ENCODE measurements around the gene MC3R.

The MC3R gene

GRCh38 chr20:56222201-56222600, 26.3 kb upstream of the MC3R start:
- no peak for DNase-seq (ENCODE audit: extremely low spot score)
- ChIA-PET POLR2A (no interaction called here), CTCF (no interaction called here)

DNA sequence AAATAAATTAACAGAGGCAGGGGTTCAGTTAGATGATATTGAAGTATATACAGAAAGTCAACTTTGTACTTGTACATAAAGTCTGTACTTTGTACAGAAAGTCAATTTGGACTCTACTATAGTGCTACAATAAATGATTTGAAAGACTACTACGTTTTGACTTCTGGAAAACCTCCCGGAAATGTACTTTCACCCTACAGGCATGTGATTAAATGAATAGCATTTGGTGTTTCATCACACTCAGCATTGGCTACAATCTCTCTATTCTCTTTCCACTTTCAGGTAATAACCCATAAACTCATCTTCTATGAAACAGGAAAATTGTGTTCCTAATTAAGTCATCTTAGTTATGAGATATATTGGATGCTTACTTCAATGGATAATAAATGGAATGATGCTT, 25.6 kb upstream of the MC3R start:
- no peak for DNase-seq (ENCODE audit: extremely low spot score)
- TF ChIP-seq, protein P1, sequence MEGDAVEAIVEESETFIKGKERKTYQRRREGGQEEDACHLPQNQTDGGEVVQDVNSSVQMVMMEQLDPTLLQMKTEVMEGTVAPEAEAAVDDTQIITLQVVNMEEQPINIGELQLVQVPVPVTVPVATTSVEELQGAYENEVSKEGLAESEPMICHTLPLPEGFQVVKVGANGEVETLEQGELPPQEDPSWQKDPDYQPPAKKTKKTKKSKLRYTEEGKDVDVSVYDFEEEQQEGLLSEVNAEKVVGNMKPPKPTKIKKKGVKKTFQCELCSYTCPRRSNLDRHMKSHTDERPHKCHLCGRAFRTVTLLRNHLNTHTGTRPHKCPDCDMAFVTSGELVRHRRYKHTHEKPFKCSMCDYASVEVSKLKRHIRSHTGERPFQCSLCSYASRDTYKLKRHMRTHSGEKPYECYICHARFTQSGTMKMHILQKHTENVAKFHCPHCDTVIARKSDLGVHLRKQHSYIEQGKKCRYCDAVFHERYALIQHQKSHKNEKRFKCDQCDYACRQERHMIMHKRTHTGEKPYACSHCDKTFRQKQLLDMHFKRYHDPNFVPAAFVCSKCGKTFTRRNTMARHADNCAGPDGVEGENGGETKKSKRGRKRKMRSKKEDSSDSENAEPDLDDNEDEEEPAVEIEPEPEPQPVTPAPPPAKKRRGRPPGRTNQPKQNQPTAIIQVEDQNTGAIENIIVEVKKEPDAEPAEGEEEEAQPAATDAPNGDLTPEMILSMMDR (IDR thresholded peaks at IDR 0.05; ENCODE audit: control extremely low read depth, extremely low read depth, low read depth, missing control alignments), result no peak
- ChIA-PET CTCF (no interaction called here), POLR2A (no interaction called here)

More at GRCh38 chr20:56222201-56222600, 26.3 kb upstream of the MC3R start:
- TF ChIP-seq, protein P1 (IDR thresholded peaks at IDR 0.05; ENCODE audit: control extremely low read depth, extremely low read depth, low read depth, missing control alignments), result no peak

DNA sequence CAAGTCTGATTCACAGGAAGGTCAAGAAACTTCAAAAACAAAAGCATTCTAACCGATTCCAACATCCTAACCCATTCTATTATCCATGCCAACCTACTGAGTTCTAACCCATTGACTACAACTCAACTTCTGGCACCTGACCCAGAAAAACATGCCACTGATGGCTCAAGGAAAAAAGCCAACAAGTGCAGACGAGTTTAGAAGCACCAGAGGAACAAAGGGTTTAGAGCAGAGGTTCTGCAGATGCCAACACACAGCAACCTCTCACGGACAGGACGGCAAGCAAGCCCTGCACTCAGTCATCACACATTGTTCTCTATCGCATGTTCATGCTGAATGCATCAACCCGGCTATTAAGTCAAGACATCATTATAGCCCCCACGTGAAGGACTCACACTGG, 25.2 kb upstream of the MC3R start:
- ChIA-PET CTCF (no interaction called here), POLR2A (no interaction called here)
- DNase-seq (ENCODE audit: extremely low spot score), result no peak
- TF ChIP-seq, protein P1 (IDR thresholded peaks at IDR 0.05; ENCODE audit: control extremely low read depth, extremely low read depth, low read depth, missing control alignments), result no peak

DNA sequence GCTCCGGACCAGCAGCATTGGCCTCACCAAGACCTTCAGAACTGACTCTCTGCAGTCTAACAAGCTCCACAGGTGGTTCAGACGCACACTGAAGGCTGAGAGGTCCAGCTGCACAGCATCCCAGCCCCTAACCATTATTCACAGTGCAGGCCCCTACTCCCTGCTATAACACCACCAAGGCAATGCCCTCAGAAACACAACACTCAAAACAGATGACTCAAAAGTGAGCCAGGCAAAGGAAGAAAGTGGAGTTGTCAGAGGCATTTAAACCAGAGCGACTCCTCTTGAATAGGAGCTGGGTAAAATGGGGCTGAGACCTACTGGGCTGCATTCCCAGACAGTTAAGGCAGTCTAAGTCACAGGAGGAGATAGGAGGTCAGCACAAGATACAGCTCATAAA, 20.5 kb upstream of the MC3R start:
- POLR2A ChIA-PET, result no interaction called here
- TF ChIP-seq, protein P1 (IDR thresholded peaks at IDR 0.05; ENCODE audit: control extremely low read depth, extremely low read depth, low read depth, missing control alignments), result no peak
- no peak for DNase-seq (ENCODE audit: extremely low spot score)
- CTCF ChIA-PET, result no interaction called here

DNA sequence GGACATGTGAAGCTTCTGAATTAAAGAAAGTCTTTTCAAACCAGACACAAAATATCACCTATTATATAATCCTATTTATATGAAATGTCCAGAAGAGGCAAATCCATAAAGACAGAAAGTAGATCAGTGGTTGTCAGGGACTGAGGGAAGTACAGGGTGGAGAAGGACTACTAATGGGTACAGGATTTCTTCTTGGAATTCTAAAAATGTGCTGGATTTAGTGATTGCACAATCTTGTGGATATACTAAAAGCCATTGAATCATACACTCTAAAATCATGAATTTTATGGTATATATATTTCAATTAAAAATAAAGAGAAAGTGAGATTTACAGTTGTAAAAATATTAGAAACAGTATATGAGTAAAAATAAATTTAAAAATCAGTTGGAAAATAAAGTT, 18.7 kb upstream of the MC3R start:
- DNase-seq (ENCODE audit: extremely low spot score), result no peak
- TF ChIP-seq, protein P1 (IDR thresholded peaks at IDR 0.05; ENCODE audit: control extremely low read depth, extremely low read depth, low read depth, missing control alignments), result no peak
- CTCF ChIA-PET, result interaction anchor here (1.1 to 1.6 kb wide), 2 partner anchors 9 to 10 kb away, joined by 3 to 5 read pairs; no protein-coding TSS in a partner anchor
- POLR2A ChIA-PET, result no interaction called here

DNA sequence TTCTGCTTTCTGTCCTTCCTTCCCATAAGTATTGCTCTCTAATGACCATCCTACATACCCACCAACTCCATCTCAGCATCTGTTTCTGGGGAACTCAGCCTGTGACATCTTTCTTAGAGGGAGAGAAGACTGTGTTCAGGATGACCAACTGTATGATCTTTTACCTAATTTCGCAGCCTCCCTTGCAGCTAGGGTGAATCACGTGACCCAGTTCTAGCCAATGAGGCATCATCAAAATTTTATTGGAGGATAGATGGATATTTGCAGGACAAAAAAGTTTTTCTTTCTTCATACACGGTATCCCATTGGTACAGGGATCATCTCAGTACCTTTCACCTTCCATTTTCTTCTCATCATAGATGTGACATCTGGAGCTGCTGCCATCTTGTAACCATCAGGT, 14.4 kb upstream of the MC3R start:
- POLR2A ChIA-PET, result no interaction called here
- TF ChIP-seq, protein P1 (IDR thresholded peaks at IDR 0.05; ENCODE audit: control extremely low read depth, extremely low read depth, low read depth, missing control alignments), result no peak
- DNase-seq (ENCODE audit: extremely low spot score), result no peak
- CTCF ChIA-PET, result interaction anchor here (1.3 kb wide), 1 partner anchor 11 kb away, joined by 5 read pairs; no protein-coding TSS in a partner anchor

DNA sequence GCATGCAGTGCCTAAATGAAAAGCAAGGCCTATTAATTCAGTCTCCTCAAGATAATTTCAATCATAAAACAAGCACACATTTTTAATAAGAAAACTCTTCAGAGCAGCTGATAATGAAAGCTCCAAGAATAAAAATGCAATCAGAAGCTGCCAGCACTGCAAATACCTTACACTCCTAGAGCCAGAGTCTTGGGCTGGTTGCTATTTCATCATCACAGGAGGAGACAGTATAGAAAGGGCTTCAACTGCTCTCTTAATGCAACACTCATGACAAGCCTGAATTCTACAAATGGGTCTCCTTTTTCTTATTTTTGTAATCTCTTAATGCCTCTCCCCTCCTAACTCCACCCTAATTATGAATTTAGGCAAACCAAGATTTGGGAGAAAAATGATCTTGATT, 11.2 kb upstream of the MC3R start:
- no peak for DNase-seq (ENCODE audit: extremely low spot score)
- TF ChIP-seq, protein P1 (IDR thresholded peaks at IDR 0.05; ENCODE audit: control extremely low read depth, extremely low read depth, low read depth, missing control alignments), result no peak
- ChIA-PET POLR2A (no interaction called here), CTCF (no interaction called here)
